ENCODE results near the gene TRAK1.

- no peak for TF ChIP-seq CTCF (IDR thresholded peaks at IDR 0.05)
- TF ChIP-seq POLR2A (IDR thresholded peaks at IDR 0.05), result no peak
- TF ChIP-seq POLR2AphosphoS5 (IDR thresholded peaks at IDR 0.05), result no peak
Observed at GRCh38 chr3:42236611-42237010, 145.5 kb downstream of the TRAK1 start.

All from breast epithelium (tissue), 3 donors.